Kidney (tissue), 14 donors: ENCODE measurements around the gene RAPGEF5. TPM values are rescaled to one million over a fixed set of nuclear protein-coding genes. Genes with fewer than 3 reads are reported as not detected.
A peak's percentile ranks its signal among the peaks of the same experiment; 100 is the strongest.

Experiments
- DNase-seq, 5 donors: peaks; one replicate each; pipeline ENCODE4 v3.0.0-alpha.2; 2013 to 2020
- FAIRE-seq: peaks from 2 replicates; lab custom pipeline; 2012; peaks lifted over from hg19 to GRCh38; lab: Jason Lieb, UNC
- H3K27ac ChIP-seq, 2 donors: one replicate each; pipeline ENCODE4 v1.7.0; 2013; ENCODE audit warnings: low read depth in 2 of 2, low read length in 2 of 2, inconsistent platforms in 1 of 2
- H3K27me3 ChIP-seq: one replicate; pipeline ENCODE4 v1.7.1; 2013; ENCODE audit warnings: low read length, inconsistent platforms; ENCODE audit not compliant: control insufficient read depth, insufficient read depth
- H3K36me3 ChIP-seq, 3 donors: one replicate each; pipeline versions ENCODE4 v1.7.0 to v1.7.1; 2013; ENCODE audit warnings: low read length in 3 of 3, control low read depth in 1 of 3, inconsistent platforms in 1 of 3; ENCODE audit not compliant: insufficient read depth in 3 of 3, control insufficient read depth in 2 of 3
- H3K4me1 ChIP-seq, 3 donors: one replicate each; pipeline versions ENCODE4 v1.7.0 to v1.7.1; 2013; ENCODE audit warnings: low read length in 3 of 3, inconsistent platforms in 1 of 3, low read depth in 1 of 3; ENCODE audit not compliant: control insufficient read depth in 2 of 3, insufficient read depth in 2 of 3
- H3K4me3 ChIP-seq, 3 donors: one replicate each; pipeline versions ENCODE4 v1.7.0 to v1.8.1; 2013; ENCODE audit warnings: low read length in 3 of 3, control low read depth in 1 of 3, inconsistent platforms in 1 of 3
- H3K9ac ChIP-seq, 3 donors: one replicate each; pipeline versions ENCODE4 v1.7.0 to v1.7.1; 2013; ENCODE audit warnings: low read length in 3 of 3, control low read depth in 1 of 3, inconsistent platforms in 1 of 3
- H3K9me3 ChIP-seq, 3 donors: one replicate each; pipeline versions ENCODE4 v1.7.0 to v1.7.1; 2013; ENCODE audit warnings: low read length in 3 of 3, control low read depth in 1 of 3, inconsistent platforms in 1 of 3; ENCODE audit not compliant: control insufficient read depth in 2 of 3, insufficient read depth in 1 of 3
- CTCF ChIP-seq: IDR thresholded peaks from 3 replicates; pipeline ENCODE4 v1.5.1; 2012; ENCODE audit warnings: mild to moderate bottlenecking, moderate library complexity, borderline replicate concordance; ENCODE audit not compliant: insufficient read depth; ENCODE audit errors: extremely low read depth
- intact Hi-C: fragments of 100-400 bp; cut with DNase I; formaldehyde crosslinking; loops from one replicate; pipeline ENCODE4 v1.11.1; 2022
- polyA plus RNA-seq: library from polyadenylated mRNA; stranded (reverse); fragments of 350-450 nt; fragmentation: Illumina TruSeq; extraction: RNeasy Lipid Tissue Mini Kit (QIAGEN cat#74804); gene quantifications from one replicate; pipeline ENCODE4 v1.2.3, GENCODE V29; 2014; ENCODE audit warnings: low read depth, low replicate concordance; ENCODE audit not compliant: insufficient read depth
- total RNA-seq: library from RNA; stranded (reverse); fragmentation: NEBNext Ultra II Directional; extraction: Animal tissue kit (Norgen Biotek cat#: 25700); gene quantifications from one replicate; pipeline ENCODE4 v1.2.1, GENCODE V29; 2021
- donor health status: control.
- donor health status: control.
- donor health status: control.
- donor health status: control.
- donor health status: control.
- donor health status: DM: yes; HTN: yes; CAD: no.
- donor health status: Normal renal cell carcinoma (clear cell type).

RAPGEF5 gene
- total and polyA plus RNA-seq, 2 donors from 2014 or later, result 3.9 to 67.8 TPM

- no peak for FAIRE-seq
- H3K27ac ChIP-seq, result no peak overlapping the region
- no peak for TF ChIP-seq CTCF
- peaks cover 2 to 3% (median 3%) of the 10 kb centered on the region in 3 donors for H3K4me1 ChIP-seq
- H3K4me3 ChIP-seq, result no peak overlapping the region
- no peaks in the 10 kb centered on the region for H3K27me3 ChIP-seq
- H3K9me3 ChIP-seq, result no peaks in the 10 kb centered on the region
- no peak for DNase-seq
- no peak overlapping the region for H3K9ac ChIP-seq
- H3K36me3 ChIP-seq, result peaks cover 0 to 4% (median 0%) of the 10 kb centered on the region in 3 donors
- intact Hi-C loops, result no loop called here
Observed at GRCh38 chr7:22195397-22196172, 161.4 kb downstream of the RAPGEF5 start.

- Histone ChIP-seq H3K4me3 (no peak overlapping the region), H3K9me3 (no peaks in the 10 kb centered on the region), H3K27ac (no peak overlapping the region), H3K27me3 (no peaks in the 10 kb centered on the region), H3K36me3 (peaks cover 0 to 4% (median 0%) of the 10 kb centered on the region in 3 donors), H3K9ac (no peak overlapping the region), H3K4me1 (peaks cover 2 to 3% (median 3%) of the 10 kb centered on the region in 3 donors)
- DNase-seq (peak in 1 of 5 donors; percentile 66), FAIRE-seq (no peak)
- intact Hi-C loops, result no loop called here
- no peak for TF ChIP-seq CTCF
Observed at GRCh38 chr7:22194658-22195273, 162.2 kb downstream of the RAPGEF5 start.

- FAIRE-seq, result no peak
- Histone ChIP-seq H3K36me3 (peaks cover 0 to 4% (median 0%) of the 10 kb centered on the region in 3 donors), H3K27me3 (no peaks in the 10 kb centered on the region), H3K9me3 (no peaks in the 10 kb centered on the region), H3K4me3 (peak overlapping the region in 1 of 3 donors; percentile 61), H3K9ac (peak overlapping the region in 1 of 3 donors; percentile 57), H3K4me1 (peaks cover 2 to 3% (median 3%) of the 10 kb centered on the region in 3 donors), H3K27ac (no peak overlapping the region)
- DNase-seq, result peak; percentile 63 to 87 (median 72)
- intact Hi-C loops, result no loop called here
- TF ChIP-seq CTCF, result no peak
Observed at GRCh38 chr7:22193450-22193983, 163.4 kb downstream of the RAPGEF5 start.
